Adipocyte (in vitro differentiated cells): ENCODE results near the gene PCSK1N.
"Not testable (repeated sequence)": the region's sequence is repeated elsewhere in the genome, so short reads cannot be mapped to it uniquely, and the experiment has no call there.

Source experiments
- DNase-seq: peaks from one replicate; pipeline ENCODE4 v3.0.0-alpha.2; 2015; ENCODE audit warnings: low read depth
- H3K27me3 ChIP-seq: replicated peaks from 2 replicates; pipeline ENCODE4 v1.7.0; 2013; ENCODE audit warnings: mild to moderate bottlenecking, low read length, moderate library complexity; ENCODE audit not compliant: control insufficient read depth, insufficient read depth
- H3K36me3 ChIP-seq: 2 replicates; pipeline ENCODE4 v1.7.0; 2013; ENCODE audit warnings: low read length, mild to moderate bottlenecking, moderate library complexity; ENCODE audit not compliant: control insufficient read depth, insufficient read depth, severe bottlenecking
- H3K4me1 ChIP-seq: 2 replicates; pipeline ENCODE4 v1.7.0; 2013; ENCODE audit warnings: mild to moderate bottlenecking, low read length, moderate library complexity; ENCODE audit not compliant: control insufficient read depth, insufficient read depth
- H3K4me3 ChIP-seq: 2 replicates; pipeline ENCODE4 v1.7.0; 2013; ENCODE audit warnings: mild to moderate bottlenecking, low read length, moderate library complexity
- H3K9ac ChIP-seq: 2 replicates; pipeline ENCODE4 v1.7.0; 2013; ENCODE audit warnings: mild to moderate bottlenecking, low read length, moderate library complexity
- H3K9me3 ChIP-seq: 2 replicates; pipeline ENCODE4 v1.7.0; 2013; ENCODE audit warnings: mild to moderate bottlenecking, low read length, moderate library complexity; ENCODE audit not compliant: control insufficient read depth

PCSK1N gene

GRCh38 chrX:48819394-48819793, 16.0 kb downstream of the PCSK1N start:
- not testable (repeated sequence) for H3K9me3 ChIP-seq, DNase-seq, H3K4me1 ChIP-seq, H3K27me3 ChIP-seq, H3K4me3 ChIP-seq, H3K9ac ChIP-seq
- H3K36me3 ChIP-seq = peaks cover 15% of the 10 kb centered on the region

GRCh38 chrX:48818866-48819265, 16.5 kb downstream of the PCSK1N start:
- DNase-seq = no peak

GRCh38 chrX:48818098-48818497, 17.3 kb downstream of the PCSK1N start:
- Histone ChIP-seq H3K27me3 (peaks cover 11% of the 10 kb centered on the region), H3K9ac (no peak overlapping the region), H3K4me1 (no peaks in the 10 kb centered on the region), H3K9me3 (peaks cover 4% of the 10 kb centered on the region), H3K36me3 (peaks cover 9% of the 10 kb centered on the region), H3K4me3 (no peak overlapping the region)
- DNase-seq = no peak

More at GRCh38 chrX:48818866-48819265, 16.5 kb downstream of the PCSK1N start:
- Histone ChIP-seq H3K4me1 (no peaks in the 10 kb centered on the region), H3K36me3 (peaks cover 12% of the 10 kb centered on the region), H3K4me3 (no peak overlapping the region), H3K9me3 (no peaks in the 10 kb centered on the region), H3K9ac (no peak overlapping the region), H3K27me3 (peaks cover 9% of the 10 kb centered on the region)

GRCh38 chrX:48816014-48816810, 19.2 kb downstream of the PCSK1N start:
- no peak for DNase-seq
- no peak overlapping the region for H3K4me3 ChIP-seq
- H3K9ac ChIP-seq = no peak overlapping the region
- no peaks in the 10 kb centered on the region for H3K4me1 ChIP-seq
- peaks cover 4% of the 10 kb centered on the region for H3K9me3 ChIP-seq
- H3K36me3 ChIP-seq = peaks cover 16% of the 10 kb centered on the region
- peaks cover 11% of the 10 kb centered on the region for H3K27me3 ChIP-seq

- Histone ChIP-seq H3K9ac (no peak overlapping the region), H3K4me1 (no peaks in the 10 kb centered on the region), H3K4me3 (no peak overlapping the region), H3K9me3 (peaks cover 4% of the 10 kb centered on the region), H3K36me3 (peaks cover 16% of the 10 kb centered on the region), H3K27me3 (peaks cover 11% of the 10 kb centered on the region)
- DNase-seq = no peak
Measured at GRCh38 chrX:48815266-48815665, 20.1 kb downstream of the PCSK1N start.

GRCh38 chrX:48814722-48815121, 20.7 kb downstream of the PCSK1N start:
- Histone ChIP-seq H3K27me3 (peaks cover 11% of the 10 kb centered on the region), H3K9ac (no peak overlapping the region), H3K4me3 (no peak overlapping the region), H3K9me3 (peaks cover 4% of the 10 kb centered on the region), H3K4me1 (no peaks in the 10 kb centered on the region), H3K36me3 (peaks cover 16% of the 10 kb centered on the region)
- DNase-seq = no peak

- Histone ChIP-seq H3K9ac (no peak overlapping the region), H3K4me3 (no peak overlapping the region), H3K4me1 (no peaks in the 10 kb centered on the region), H3K27me3 (peaks cover 9% of the 10 kb centered on the region), H3K9me3 (peaks cover 4% of the 10 kb centered on the region), H3K36me3 (peaks cover 16% of the 10 kb centered on the region)
- no peak for DNase-seq
Measured at GRCh38 chrX:48813644-48814043, 21.8 kb downstream of the PCSK1N start.

GRCh38 chrX:48806081-48806480, 29.3 kb downstream of the PCSK1N start:
- H3K4me3 ChIP-seq = no peak overlapping the region
- H3K9ac ChIP-seq = no peak overlapping the region

GRCh38 chrX:48802905-48803200, 32.6 kb downstream of the PCSK1N start:
- Histone ChIP-seq H3K4me1 (no peaks in the 10 kb centered on the region), H3K9ac (peak overlapping the region; percentile 91), H3K27me3 (no peaks in the 10 kb centered on the region), H3K4me3 (peak overlapping the region; percentile 84), H3K36me3 (peaks cover 3% of the 10 kb centered on the region), H3K9me3 (no peaks in the 10 kb centered on the region)
- peak; percentile 0 for DNase-seq

More at GRCh38 chrX:48806081-48806480, 29.3 kb downstream of the PCSK1N start:
- no peak for DNase-seq
- H3K36me3 ChIP-seq = peaks cover 3% of the 10 kb centered on the region
- H3K9me3 ChIP-seq = no peaks in the 10 kb centered on the region
- no peaks in the 10 kb centered on the region for H3K27me3 ChIP-seq
- no peaks in the 10 kb centered on the region for H3K4me1 ChIP-seq

- Histone ChIP-seq H3K9ac (peak overlapping the region; percentile 91), H3K9me3 (no peaks in the 10 kb centered on the region), H3K4me1 (no peaks in the 10 kb centered on the region), H3K36me3 (peaks cover 3% of the 10 kb centered on the region), H3K27me3 (peaks cover 5% of the 10 kb centered on the region), H3K4me3 (peak overlapping the region; percentile 84)
- peak; percentile 74 for DNase-seq
Measured at GRCh38 chrX:48802089-48802904, 33.1 kb downstream of the PCSK1N start.

GRCh38 chrX:48801280-48802088, 33.9 kb downstream of the PCSK1N start, which contains the start of gene HDAC6:
TSS of gene HDAC6 (plus strand) at chrX:48802067. CDS start at chrX:48802693, 626 bp downstream.
- Histone ChIP-seq H3K9ac (peak within 1 kb of the TSS; percentile 91), H3K9me3 (no peaks in the 10 kb centered on the region), H3K27me3 (peaks cover 8% of the 10 kb centered on the region), H3K4me1 (no peaks in the 10 kb centered on the region), H3K36me3 (peaks cover 3% of the 10 kb centered on the region), H3K4me3 (peak within 1 kb of the TSS; percentile 84)
- DNase-seq = peak; percentile 97
